Left lung (tissue), 10 donors: ENCODE results near the gene MTOR. TPM values are rescaled to one million over a fixed set of nuclear protein-coding genes. Genes with fewer than 3 reads are reported as not detected.

ENCODE experiments used
- ATAC-seq: fragments of 200-7000 bp; cut with Tn5 transposase; one replicate; pipeline ENCODE4 v1.9.1; 2020; ENCODE audit warnings: moderate library complexity
- DNase-seq, 4 donors: peaks; one replicate each; pipeline ENCODE4 v3.0.0-alpha.2; 2013 to 2020
- H3K27ac ChIP-seq, 2 donors: fragments of 200-600 bp; sonication (generic) in 1 of 2; one replicate each; pipeline versions ENCODE4 v1.5.0 to v1.8.0; 2020 to 2021
- H3K27me3 ChIP-seq, 2 donors: fragments of 200-600 bp; sonication (generic) in 1 of 2; one replicate each; pipeline versions ENCODE4 v1.5.0 to v1.8.0; 2020 to 2021
- H3K36me3 ChIP-seq, 2 donors: fragments of 200-600 bp; sonication (generic) in 1 of 2; one replicate each; pipeline versions ENCODE4 v1.5.0 to v1.8.0; 2020 to 2021
- H3K4me1 ChIP-seq, 2 donors: fragments of 200-600 bp; one replicate each; pipeline ENCODE4 v1.8.0; 2021
- H3K4me3 ChIP-seq, 2 donors: fragments of 200-600 bp; sonication (generic) in 1 of 2; one replicate each; pipeline versions ENCODE4 v1.5.0 to v1.8.0; 2020 to 2021; ENCODE audit warnings: mild to moderate bottlenecking in 1 of 2
- H3K9me3 ChIP-seq, 2 donors: fragments of 200-600 bp; sonication (generic) in 1 of 2; one replicate each; pipeline versions ENCODE4 v1.5.0 to v1.8.0; 2020 to 2021
- CTCF ChIP-seq, 2 donors: fragments of 200-600 bp; sonication (generic) in 1 of 2; IDR thresholded peaks; one replicate each; pipeline versions ENCODE4 v1.5.0 to v1.8.0; 2021; ENCODE audit warnings: antibody characterized with exemption in 2 of 2
- intact Hi-C, 2 donors: fragments of 100-400 bp; cut with DNase I; formaldehyde crosslinking; loops; one replicate each; pipeline versions ENCODE4 v1.11.2 to v1.14.2; 2022
- polyA plus RNA-seq, 6 donors: library from polyadenylated mRNA; unstranded; fragments of 120-200 nt; gene quantifications; one replicate each; pipeline ENCODE4 v1.2.1, GENCODE V29; 2013; ENCODE audit not compliant: insufficient read length in 6 of 6
- total RNA-seq, 2 donors: library from RNA; stranded (reverse); fragmentation: NEBNext Ultra II Directional; extraction: Animal tissue kit (Norgen Biotek cat#: 25700); gene quantifications; one replicate each; pipeline ENCODE4 v1.2.1, GENCODE V29; 2021
- donor health status: DM: no; HTN: yes; CAD: no.
- donor health status: DM: no; HTN: no; CAD: no.

The MTOR gene
- total and polyA plus RNA-seq, 8 donors, result 38.0 to 45.4 (median 39.9) TPM

GRCh38 chr1:11058595-11059154, 203.7 kb downstream of the MTOR start:
- Histone ChIP-seq H3K4me3 (peak overlapping the region; percentile 93 to 95), H3K36me3 (peaks cover 0 to 50% of the 10 kb centered on the region in 2 donors), H3K27ac (no peak overlapping the region), H3K9me3 (no peaks in the 10 kb centered on the region), H3K4me1 (peaks cover 14 to 31% of the 10 kb centered on the region in 2 donors), H3K27me3 (no peaks in the 10 kb centered on the region)
- DNase-seq, result no peak
- ATAC-seq, result no peak
- no peak for TF ChIP-seq CTCF (IDR thresholded peaks at IDR 0.05)
- intact Hi-C loops, result no loop called here

GRCh38 chr1:11058026-11058425, 204.3 kb downstream of the MTOR start:
- ATAC-seq (no peak), DNase-seq (no peak)
- TF ChIP-seq CTCF (IDR thresholded peaks at IDR 0.05), result no peak
- H3K9me3 ChIP-seq, result no peaks in the 10 kb centered on the region
- H3K27ac ChIP-seq, result no peak overlapping the region
- peaks cover 0 to 44% of the 10 kb centered on the region in 2 donors for H3K36me3 ChIP-seq
- peaks cover 14 to 31% of the 10 kb centered on the region in 2 donors for H3K4me1 ChIP-seq
- H3K27me3 ChIP-seq, result peaks cover 0 to 4% of the 10 kb centered on the region in 2 donors
- intact Hi-C loops, result no loop called here
- H3K4me3 ChIP-seq, result no peak overlapping the region

GRCh38 chr1:11057477-11057876, 204.9 kb downstream of the MTOR start:
- TF ChIP-seq CTCF (IDR thresholded peaks at IDR 0.05), result no peak
- intact Hi-C loops, result no loop called here
- ATAC-seq, result no peak
- H3K27me3 ChIP-seq, result peaks cover 0 to 8% of the 10 kb centered on the region in 2 donors
- H3K4me3 ChIP-seq, result no peak overlapping the region
- DNase-seq, result no peak
- H3K27ac ChIP-seq, result no peak overlapping the region
- peaks cover 0 to 43% of the 10 kb centered on the region in 2 donors for H3K36me3 ChIP-seq
- no peaks in the 10 kb centered on the region for H3K9me3 ChIP-seq
- H3K4me1 ChIP-seq, result peaks cover 14 to 33% of the 10 kb centered on the region in 2 donors

Other genes with a start within 250 kb of the MTOR start
- 100 to 1,000 TPM; 119 to 126 TPM for gene TARDBP, start 249.9 kb downstream of the MTOR start, total RNA-seq
- 100 to 1,000 TPM; 271 to 344 (median 307) TPM for gene TARDBP, start 249.9 kb downstream of the MTOR start, polyA plus RNA-seq
- not detected for gene MASP2, start 215.3 kb downstream of the MTOR start, total RNA-seq
- 10 to 100 TPM in 4 of 6 donors, 1 to 10 TPM in 2; 8.9 to 12.3 (median 10.9) TPM for gene MASP2, start 215.3 kb downstream of the MTOR start, polyA plus RNA-seq
- gene SRM, start 202.5 kb downstream of the MTOR start, total RNA-seq, result 100 to 1,000 TPM in 1 of 2 donors, 10 to 100 TPM in 1; 67.1 to 123 TPM
- 10 to 100 TPM; 35.2 to 78.7 (median 48.3) TPM for gene SRM, start 202.5 kb downstream of the MTOR start, polyA plus RNA-seq
- 10 to 100 TPM; 42.9 to 53.2 TPM for gene EXOSC10, start 162.7 kb downstream of the MTOR start, total RNA-seq
- 100 to 1,000 TPM in 5 of 6 donors, 10 to 100 TPM in 1; 97.4 to 116 (median 107) TPM for gene EXOSC10, start 162.7 kb downstream of the MTOR start, polyA plus RNA-seq
- 1 to 10 TPM in 1 of 2 donors, under 1 TPM in 1; 0.42 to 1.6 TPM for gene ANGPTL7, start 73.2 kb downstream of the MTOR start, total RNA-seq
- gene ANGPTL7, start 73.2 kb downstream of the MTOR start, polyA plus RNA-seq, result under 1 TPM; 0.07 to 0.27 (median 0.17) TPM
- 10 to 100 TPM in 1 of 2 donors, 1 to 10 TPM in 1; 9.3 to 13.4 TPM for gene UBIAD1, start 10.6 kb upstream of the MTOR start, total RNA-seq
- 10 to 100 TPM; 15.6 to 19.4 (median 17.9) TPM for gene UBIAD1, start 10.6 kb upstream of the MTOR start, polyA plus RNA-seq
- under 1 TPM; 0.05 to 0.12 TPM for gene DISP3, start 216.6 kb upstream of the MTOR start, total RNA-seq
- under 1 TPM; 0.46 to 0.98 (median 0.57) TPM for gene DISP3, start 216.6 kb upstream of the MTOR start, polyA plus RNA-seq